ENCODE measurements around the gene SAMD4A. TPM values are rescaled to one million over a fixed set of nuclear protein-coding genes. Genes with fewer than 3 reads are reported as not detected.

The SAMD4A gene
- total and polyA plus RNA-seq, 2 of the 4 experiments (the other 2 are of a cell fraction): 22.9 to 38.2 TPM

- 0% methylated on average over 1 of the region's 3 CpGs; no CpG with 5 or more reads in 1 of the 2 experiments for WGBS, 2 experiments (ENCODE audit: extremely low coverage in 2 of 2, insufficient read length in 1 of 2)
- Histone ChIP-seq H2AFZ (replicated peaks; ENCODE audit: low read length, poor library complexity) (no peak overlapping the region), H3K27me3 (ENCODE audit: control insufficient read depth, insufficient read depth, low read length) (no peaks in the 10 kb centered on the region), H3K56ac (ENCODE audit: extremely low read depth, insufficient read depth, low read length) (0 out of 2 replicates have a peak overlapping the region, but pooled peaks have one; percentile 40), H3K4me3 (ENCODE audit: insufficient read depth, low read depth, low read length) (no peak overlapping the region), H3K9me1 (ENCODE audit: insufficient read depth, low read length) (peaks cover 28% of the 10 kb centered on the region), H4K5ac (ENCODE audit: low read depth, low read length) (no peak overlapping the region), H4K8ac (ENCODE audit: low read depth in 2 of 2, low read length in 2 of 2) (peak overlapping the region; percentile 4 to 41; a peak in 1 of 4 replicates), H3K4me1 (ENCODE audit: control insufficient read depth, insufficient read depth, low read length) (peaks cover 33% of the 10 kb centered on the region), H4K20me1 (ENCODE audit: insufficient read depth, low read length) (peaks cover 59% of the 10 kb centered on the region), H2AK5ac (ENCODE audit: low read depth, low read length) (no peak overlapping the region), H2BK5ac (ENCODE audit: low read depth, low read length, poor library complexity, severe bottlenecking) (peak overlapping the region; percentile 75), H2AK9ac (replicated peaks; ENCODE audit: low read depth, low read length, poor library complexity) (no peak overlapping the region), H2BK20ac (ENCODE audit: low read depth, low read length) (no peak overlapping the region), H3K4ac (ENCODE audit: low read depth, low read length) (peak overlapping the region; percentile 64; the same call in 1 of the 2 replicates), H3K14ac (replicated peaks; ENCODE audit: low read depth, low read length) (peak overlapping the region; percentile 75), H3K36me3 (ENCODE audit: control insufficient read depth, insufficient read depth, low read length) (no peaks in the 10 kb centered on the region; the same call in 1 of the 2 replicates), H3K4me2 (ENCODE audit: low read depth, low read length) (peak overlapping the region; percentile 23; the same call in 1 of the 2 replicates), H2BK120ac (ENCODE audit: low read depth, low read length) (peak overlapping the region; percentile 74; the same call in 1 of the 2 replicates), H4K91ac (ENCODE audit: insufficient read depth, low read depth, low read length) (peak overlapping the region; percentile 13; the same call in 1 of the 2 replicates), H3K9ac (ENCODE audit: low read depth, low read length) (no peak overlapping the region), H3K18ac (ENCODE audit: low read depth, low read length) (peak overlapping the region; percentile 70; the same call in 1 of the 2 replicates), H3K23ac (ENCODE audit: low read depth, low read length) (peak overlapping the region; percentile 28; the same call in 1 of the 2 replicates), H3K27ac (ENCODE audit: insufficient read depth, low read length) (peak overlapping the region; percentile 78; the same call in 1 of the 2 replicates), H3K79me1 (ENCODE audit: low read depth in 1 of 2, low read length in 2 of 2) (peaks cover 48 to 85% of the 10 kb centered on the region in 2 experiments), H2BK15ac (ENCODE audit: low read depth, low read length) (no peak overlapping the region), H3K9me3 (ENCODE audit: control insufficient read depth, insufficient read depth, low read length) (no peaks in the 10 kb centered on the region)
- DNase-seq (peak; percentile 81), ATAC-seq (ENCODE audit: low read depth) (peak; percentile 61)
- TF ChIP-seq BHLHE40 (IDR thresholded peaks at IDR 0.05; ENCODE audit: low read depth, low read length) (peak; percentile 63; the same call in 1 of the 2 replicates), USF2 (IDR thresholded peaks at IDR 0.05; ENCODE audit: low read depth, low read length) (peak; percentile 14; the same call in 1 of the 2 replicates), SMC3 (IDR thresholded peaks at IDR 0.05; ENCODE audit: low read depth, low read length) (no peak)
- dilution Hi-C loops (cut with HindIII; ENCODE audit: low sequenced_read_pairs, unreplicated experiment): no loop called here
- ChIA-PET POLR2A (ENCODE audit: unreplicated experiment) (interaction anchor here (0.6 to 0.8 kb wide), 2 partner anchors 49 to 136 kb away, joined by 5 to 9 read pairs; no protein-coding TSS in a partner anchor), CTCF (interaction anchor here (0.6 to 0.8 kb wide), 2 partner anchors 154 to 163 kb away, joined by 3 to 5 read pairs; no protein-coding TSS in a partner anchor)
- intact Hi-C loops (cut with micrococcal nuclease): no loop called here
- in situ Hi-C loops (cut with MboI; ENCODE audit: low sequenced_read_pairs): no loop called here
- BruUV-seq (replicated peaks): no TSS peak
Observed at GRCh38 chr14:54718046-54718445, 151.1 kb downstream of the SAMD4A start.
